HepG2 (cell line): ENCODE results near the gene BACH2. TPM values are rescaled to one million over a fixed set of nuclear protein-coding genes. Genes with fewer than 3 reads are reported as not detected.

Experiments used
- ATAC-seq: fragments of 200-7000 bp; cut with Tn5 transposase; 3 replicates; pipeline ENCODE4 v1.9.1; 2020; ENCODE audit warnings: mild to moderate bottlenecking, moderate library complexity
- BruUV-seq: library from RNA; stranded (reverse); fragments of 400-500 nt; replicated peaks from 2 replicates; lab custom pipeline; 2021; lab: Mats Ljungman, UMichigan
- CTCF ChIA-PET: fragments of 300-600 bp; formaldehyde crosslinking; extraction: SDS; loops from one replicate; lab custom pipeline; 2021; ENCODE audit warnings: low total read pairs, inconsistent platforms, low intra/inter-chr PET ratio; lab: Yijun Ruan, JAX
- POLR2A ChIA-PET: fragments of 350-600 bp; sonication (Branson Sonifier 250); formaldehyde crosslinking; loops from one replicate; lab custom pipeline; 2020; ENCODE audit warnings: antibody characterized with exemption, inconsistent platforms; lab: Yijun Ruan, JAX
- DNase-seq: peaks from one replicate; pipeline ENCODE4 v3.0.0-alpha.2; 2015; ENCODE audit warnings: low spot score
- FAIRE-seq: peaks from 3 replicates; lab custom pipeline; 2011; peaks lifted over from hg19 to GRCh38; lab: Jason Lieb, UNC
- H2AFZ ChIP-seq: one replicate; pipeline ENCODE4 v1.6.1; 2011; ENCODE audit warnings: low read length, inconsistent platforms
- H3K27ac ChIP-seq: fragments of 300-600 bp; 3 replicates; pipeline ENCODE4 v1.8.0; 2011; ENCODE audit warnings: mixed run types, mild to moderate bottlenecking, mixed read lengths, low read length, inconsistent platforms; ENCODE audit not compliant: insufficient read depth; ENCODE audit errors: extremely low read length
- H3K27me3 ChIP-seq, 2 experiments: fragments of 200-600 bp in 1 of 2; 2 replicates in 1 of 2; 3 replicates in 1 of 2; pipeline versions ENCODE4 v1.6.0 to v1.8.0; 2011; ENCODE audit warnings: low read length in 2 of 2, mild to moderate bottlenecking in 2 of 2, moderate library complexity in 2 of 2, inconsistent platforms in 1 of 2; ENCODE audit not compliant: insufficient read depth in 2 of 2, control insufficient read depth in 1 of 2
- H3K36me3 ChIP-seq, 2 experiments: fragments of 200-600 bp in 1 of 2; replicated peaks in 1 of 2; 2 replicates in 1 of 2; 3 replicates in 1 of 2; pipeline versions ENCODE4 v1.5.1 to v1.8.0; 2011; ENCODE audit warnings: low read length in 2 of 2, inconsistent platforms in 1 of 2; ENCODE audit not compliant: insufficient read depth in 2 of 2, control insufficient read depth in 1 of 2
- H3K4me1 ChIP-seq: 2 replicates; pipeline ENCODE4 v1.5.1; 2012; ENCODE audit warnings: low read length, inconsistent platforms; ENCODE audit not compliant: insufficient read depth
- H3K4me2 ChIP-seq: 2 replicates; pipeline ENCODE4 v1.6.0; 2011; ENCODE audit warnings: low read depth, low read length, inconsistent platforms
- H3K4me3 ChIP-seq, 3 experiments: fragments of 200-600 bp in 1 of 3; sonication (generic), shearing (Covaris generic) in 1 of 3; replicated peaks in 1 of 3; 2 replicates each; pipeline ENCODE4 v1.5.1; 2011 to 2016; ENCODE audit warnings: low read length in 3 of 3, inconsistent platforms in 2 of 3, low read depth in 2 of 3, mild to moderate bottlenecking in 2 of 3, control low read depth in 1 of 3, mixed read lengths in 1 of 3; ENCODE audit not compliant: insufficient read depth in 1 of 3
- H3K79me2 ChIP-seq: one replicate; pipeline ENCODE4 v1.6.1; 2011; ENCODE audit warnings: low read length, inconsistent platforms; ENCODE audit not compliant: insufficient read depth
- H3K9ac ChIP-seq: 2 replicates; pipeline ENCODE4 v1.6.0; 2011; ENCODE audit warnings: mild to moderate bottlenecking, low read depth, low read length, inconsistent platforms; ENCODE audit not compliant: insufficient read depth
- H3K9me3 ChIP-seq: 2 replicates; pipeline ENCODE4 v1.5.1; 2012; ENCODE audit warnings: mild to moderate bottlenecking, low read length
- H4K20me1 ChIP-seq: 2 replicates; pipeline ENCODE4 v1.6.0; 2011; ENCODE audit warnings: inconsistent platforms, mild to moderate bottlenecking, low read length, moderate library complexity; ENCODE audit not compliant: insufficient read depth
- CENPT ChIP-seq: sonication (generic); formaldehyde crosslinking; IDR thresholded peaks from 2 replicates; pipeline ENCODE4 v1.8.0; 2022; ENCODE audit warnings: low read depth, mild to moderate bottlenecking, moderate library complexity, missing genetic modification reagents
- CREB1 ChIP-seq, 2 experiments: fragments of 450-650 bp in 1 of 2; IDR thresholded peaks; 2 replicates each; pipeline ENCODE4 v1.6.1; 2016 to 2017; ENCODE audit warnings: control low read depth in 1 of 2, mild to moderate bottlenecking in 1 of 2, missing compliant biosample characterization in 1 of 2, missing genetic modification characterization in 1 of 2
- DMTF1 ChIP-seq: sonication (generic); formaldehyde crosslinking; IDR thresholded peaks from 2 replicates; pipeline ENCODE4 v1.4.0; 2020; ENCODE audit warnings: mild to moderate bottlenecking, missing genetic modification reagents
- HOMEZ ChIP-seq: IDR thresholded peaks from 2 replicates; pipeline ENCODE4 v1.6.1; 2016; ENCODE audit warnings: low read depth
- MBNL3 ChIP-seq: fragments of 250-450 bp; sonication (Bioruptor Pico); conservative IDR thresholded peaks from 2 replicates; pipeline ENCODE4 v1.8.0; 2022; ENCODE audit warnings: mild to moderate bottlenecking, inconsistent platforms
- PATZ1 ChIP-seq: sonication (generic); formaldehyde crosslinking; IDR thresholded peaks from 2 replicates; pipeline ENCODE4 v1.4.0; 2020; ENCODE audit warnings: missing genetic modification reagents
- PHF21A ChIP-seq: sonication (generic); formaldehyde crosslinking; IDR thresholded peaks from 2 replicates; pipeline ENCODE4 v1.5.0; 2020; ENCODE audit warnings: mild to moderate bottlenecking, missing genetic modification reagents
- TFAP4 ChIP-seq: sonication (generic); IDR thresholded peaks from 2 replicates; pipeline ENCODE4 v1.6.1; 2016; ENCODE audit warnings: low read depth, borderline replicate concordance
- TRIM24 ChIP-seq: sonication (generic); formaldehyde crosslinking; IDR thresholded peaks from 2 replicates; pipeline ENCODE4 v1.8.0; 2022; ENCODE audit warnings: mild to moderate bottlenecking, missing genetic modification reagents
- ZFAT ChIP-seq: sonication (generic); formaldehyde crosslinking; conservative IDR thresholded peaks from 2 replicates; pipeline ENCODE4 v1.8.1; 2023; ENCODE audit warnings: missing genetic modification reagents, inconsistent platforms
- ZNF143 ChIP-seq: sonication (generic); formaldehyde crosslinking; IDR thresholded peaks from 2 replicates; pipeline ENCODE4 v1.4.0; 2020; ENCODE audit warnings: missing genetic modification reagents
- ZNF225 ChIP-seq: sonication (generic); formaldehyde crosslinking; IDR thresholded peaks from 2 replicates; pipeline ENCODE4 v1.4.0; 2020; ENCODE audit warnings: mild to moderate bottlenecking, missing genetic modification reagents
- ZNF253 ChIP-seq: sonication (generic); formaldehyde crosslinking; IDR thresholded peaks from 2 replicates; pipeline ENCODE4 v1.8.0; 2022; ENCODE audit warnings: mild to moderate bottlenecking, missing genetic modification reagents, borderline replicate concordance
- ZNF362 ChIP-seq: sonication (generic); formaldehyde crosslinking; IDR thresholded peaks from 2 replicates; pipeline ENCODE4 v1.4.0; 2020; ENCODE audit warnings: missing genetic modification reagents, mild to moderate bottlenecking, borderline replicate concordance
- ZSCAN20 ChIP-seq: sonication (generic); formaldehyde crosslinking; IDR thresholded peaks from 2 replicates; pipeline ENCODE4 v1.4.0; 2020; ENCODE audit warnings: missing genetic modification reagents, mild to moderate bottlenecking, borderline replicate concordance
- in situ Hi-C: cut with HindIII; loops from 2 replicates; pipeline ENCODE4 v1.10.0; 2017; ENCODE audit warnings: low pct_unique_long_range_greater_than_20kb; ENCODE audit not compliant: extremely low pct_ligation_motif_present
- intact Hi-C: fragments of 100-400 bp; cut with micrococcal nuclease; formaldehyde crosslinking; loops from one replicate; pipeline ENCODE4 v1.10.0; 2022; ENCODE audit not compliant: unreplicated experiment
- polyA plus RNA-seq, 8 experiments: library from polyadenylated mRNA; depleted of rRNA in 3 of 8; stranded (reverse) in 7 of 8; unstranded in 1 of 8; fragments of >200 nt; fragmentation: Illumina TruSeq in 4 of 8; extraction: Trizol in 4 of 8; gene quantifications; 2 replicates each; pipeline versions ENCODE4 v1.2.1 to v1.2.3, GENCODE V29; 2011 to 2016; ENCODE audit warnings: low read depth in 4 of 8, missing spikeins in 1 of 8, mixed read lengths in 1 of 8; ENCODE audit not compliant: insufficient read depth in 1 of 8
- total RNA-seq, 5 experiments: library from RNA; depleted of rRNA; stranded (reverse); fragments of >200 nt; fragmentation: Illumina TruSeq; extraction: Trizol; gene quantifications; 2 replicates each; pipeline ENCODE4 v1.2.3, GENCODE V29; 2016; ENCODE audit warnings: low read depth in 1 of 5

Gene BACH2
- total and polyA plus RNA-seq, 2 of the 13 experiments (the other 11 are each of a cell fraction or from before 2014, with no cell fraction given): 0.01 TPM; not detected in 1

- TF ChIP-seq DMTF1 (CRISPR knock-in tag) (no peak), TRIM24 (CRISPR knock-in tag) (no peak), HOMEZ (CRISPR knock-in tag) (no peak), TFAP4 (no peak)
Measured at GRCh38 chr6:90264561-90264960, 32.1 kb downstream of the BACH2 start (continued).

- FAIRE-seq (no peak), DNase-seq (no peak), ATAC-seq (no peak)
- Histone ChIP-seq H3K4me2 (no peak overlapping the region), H3K4me1 (no peaks in the 10 kb centered on the region), H3K4me3 (no peak overlapping the region), H3K27me3 (no peaks in the 10 kb centered on the region; a peak in 1 of 5 replicates), H3K27ac (no peak overlapping the region), H3K9ac (no peak overlapping the region), H2AFZ (no peak overlapping the region), H3K79me2 (no peaks in the 10 kb centered on the region), H4K20me1 (no peaks in the 10 kb centered on the region), H3K9me3 (no peaks in the 10 kb centered on the region), H3K36me3 (no peaks in the 10 kb centered on the region)
- CTCF ChIA-PET: no interaction called here
- intact Hi-C loops: no loop called here
- no TSS peak for BruUV-seq
- POLR2A ChIA-PET: no interaction called here
- in situ Hi-C loops: no loop called here
- TF ChIP-seq CENPT (CRISPR knock-in tag) (no peak), ZFAT (no peak), ZNF143 (no peak), PATZ1 (CRISPR knock-in tag) (no peak), PHF21A (CRISPR knock-in tag) (no peak), CREB1 (IDR thresholded peaks at IDR 0.05) (no peak), CREB1 (CRISPR knock-in tag; IDR thresholded peaks at IDR 0.05) (no peak), MBNL3 (no peak), ZSCAN20 (CRISPR knock-in tag) (no peak), ZNF253 (no peak), ZNF225 (CRISPR knock-in tag) (no peak), ZNF362 (no peak)
Measured at GRCh38 chr6:90263633-90264032, 33.0 kb downstream of the BACH2 start.
